ENCODE data around the gene LCA5L.

Gene LCA5L

GRCh38 chr21:39461419-39461818 lies 15.8 kb upstream of the LCA5L start:
- no peaks in the 10 kb centered on the region for H3F3A ChIP-seq (ENCODE audit: insufficient read depth, low read length)
- H4K20me1 ChIP-seq (ENCODE audit: insufficient read depth, low read length), result no peaks in the 10 kb centered on the region
- H3K36me3 ChIP-seq (ENCODE audit: insufficient read depth, low read length), result no peaks in the 10 kb centered on the region
- H3K27me3 ChIP-seq (ENCODE audit: insufficient read depth, low read length), result no peaks in the 10 kb centered on the region
- H3K27ac ChIP-seq (ENCODE audit: low read depth, low read length, poor library complexity, severe bottlenecking), result no peak overlapping the region
- no peaks in the 10 kb centered on the region for H3K4me1 ChIP-seq (ENCODE audit: insufficient read depth, low read length, severe bottlenecking)
- H3K4me3 ChIP-seq (ENCODE audit: low read depth, low read length, poor library complexity, severe bottlenecking), result no peak overlapping the region
- H3K79me2 ChIP-seq (ENCODE audit: insufficient read depth, low read length), result no peaks in the 10 kb centered on the region
- no peak for TF ChIP-seq EZH2 (IDR thresholded peaks at IDR 0.05; ENCODE audit: borderline replicate concordance, low read length)
- H3K9ac ChIP-seq (ENCODE audit: low read length), result no peak overlapping the region
- no peak overlapping the region for H2AFZ ChIP-seq (ENCODE audit: low read length)
- H3K9me3 ChIP-seq (ENCODE audit: low read length), result no peaks in the 10 kb centered on the region
- H3K4me2 ChIP-seq (ENCODE audit: low read length), result no peak overlapping the region
- H3K9me2 ChIP-seq (ENCODE audit: low read depth, low read length), result no peaks in the 10 kb centered on the region

DNA sequence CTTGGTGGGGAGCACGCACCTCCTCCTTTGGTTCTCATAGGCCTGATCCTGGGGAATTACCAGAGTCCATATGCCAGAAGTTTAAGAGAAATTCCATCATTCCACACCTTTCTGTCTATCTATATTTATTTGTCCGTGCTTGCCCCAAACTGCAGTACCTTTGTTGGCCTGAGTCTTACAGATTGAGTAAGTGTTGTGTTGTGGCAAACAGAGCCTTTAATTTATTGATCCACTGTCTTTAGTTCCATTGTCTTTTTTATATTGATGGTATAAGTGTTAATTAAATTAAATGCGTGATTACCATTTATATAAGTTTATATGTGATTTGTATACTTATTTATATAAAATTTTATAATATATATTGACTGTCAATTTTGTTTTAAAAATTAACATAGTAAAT lies 11.1 kb upstream of the LCA5L start:
- H2AFZ ChIP-seq (ENCODE audit: low read length), result no peak overlapping the region
- H3K9me2 ChIP-seq (ENCODE audit: low read depth, low read length), result no peaks in the 10 kb centered on the region

GRCh38 chr21:39454949-39455668 lies 9.5 kb upstream of the LCA5L start:
- Histone ChIP-seq H3K9ac (ENCODE audit: low read length) (no peak overlapping the region), H3K9me3 (ENCODE audit: low read length) (no peaks in the 10 kb centered on the region), H3K9me2 (ENCODE audit: low read depth, low read length) (no peaks in the 10 kb centered on the region), H3K4me3 (ENCODE audit: low read depth, low read length, poor library complexity, severe bottlenecking) (no peak overlapping the region), H2AFZ (ENCODE audit: low read length) (no peak overlapping the region), H3K27ac (ENCODE audit: low read depth, low read length, poor library complexity, severe bottlenecking) (no peak overlapping the region), H3K4me2 (ENCODE audit: low read length) (no peak overlapping the region), H3F3A (ENCODE audit: insufficient read depth, low read length) (no peaks in the 10 kb centered on the region), H3K27me3 (ENCODE audit: insufficient read depth, low read length) (no peaks in the 10 kb centered on the region; the same call in 1 of the 2 replicates), H4K20me1 (ENCODE audit: insufficient read depth, low read length) (no peaks in the 10 kb centered on the region), H3K4me1 (ENCODE audit: insufficient read depth, low read length, severe bottlenecking) (no peaks in the 10 kb centered on the region), H3K36me3 (ENCODE audit: insufficient read depth, low read length) (no peaks in the 10 kb centered on the region), H3K79me2 (ENCODE audit: insufficient read depth, low read length) (no peaks in the 10 kb centered on the region)
- TF ChIP-seq, protein P1, sequence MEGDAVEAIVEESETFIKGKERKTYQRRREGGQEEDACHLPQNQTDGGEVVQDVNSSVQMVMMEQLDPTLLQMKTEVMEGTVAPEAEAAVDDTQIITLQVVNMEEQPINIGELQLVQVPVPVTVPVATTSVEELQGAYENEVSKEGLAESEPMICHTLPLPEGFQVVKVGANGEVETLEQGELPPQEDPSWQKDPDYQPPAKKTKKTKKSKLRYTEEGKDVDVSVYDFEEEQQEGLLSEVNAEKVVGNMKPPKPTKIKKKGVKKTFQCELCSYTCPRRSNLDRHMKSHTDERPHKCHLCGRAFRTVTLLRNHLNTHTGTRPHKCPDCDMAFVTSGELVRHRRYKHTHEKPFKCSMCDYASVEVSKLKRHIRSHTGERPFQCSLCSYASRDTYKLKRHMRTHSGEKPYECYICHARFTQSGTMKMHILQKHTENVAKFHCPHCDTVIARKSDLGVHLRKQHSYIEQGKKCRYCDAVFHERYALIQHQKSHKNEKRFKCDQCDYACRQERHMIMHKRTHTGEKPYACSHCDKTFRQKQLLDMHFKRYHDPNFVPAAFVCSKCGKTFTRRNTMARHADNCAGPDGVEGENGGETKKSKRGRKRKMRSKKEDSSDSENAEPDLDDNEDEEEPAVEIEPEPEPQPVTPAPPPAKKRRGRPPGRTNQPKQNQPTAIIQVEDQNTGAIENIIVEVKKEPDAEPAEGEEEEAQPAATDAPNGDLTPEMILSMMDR (IDR thresholded peaks at IDR 0.05; ENCODE audit: low read length), result no peak
- TF ChIP-seq EZH2 (IDR thresholded peaks at IDR 0.05; ENCODE audit: borderline replicate concordance, low read length), result no peak

More for the DNA sequence above, 11.1 kb upstream of the LCA5L start:
- no peaks in the 10 kb centered on the region for H3F3A ChIP-seq (ENCODE audit: insufficient read depth, low read length)
- H3K4me3 ChIP-seq (ENCODE audit: low read depth, low read length, poor library complexity, severe bottlenecking), result no peak overlapping the region
- TF ChIP-seq EZH2 (IDR thresholded peaks at IDR 0.05; ENCODE audit: borderline replicate concordance, low read length), result no peak
- TF ChIP-seq, protein P1 (IDR thresholded peaks at IDR 0.05; ENCODE audit: low read length), result no peak
- no peaks in the 10 kb centered on the region for H4K20me1 ChIP-seq (ENCODE audit: insufficient read depth, low read length)
- H3K79me2 ChIP-seq (ENCODE audit: insufficient read depth, low read length), result no peaks in the 10 kb centered on the region
- no peaks in the 10 kb centered on the region for H3K4me1 ChIP-seq (ENCODE audit: insufficient read depth, low read length, severe bottlenecking)
- no peaks in the 10 kb centered on the region for H3K9me3 ChIP-seq (ENCODE audit: low read length)
- H3K9ac ChIP-seq (ENCODE audit: low read length), result no peak overlapping the region
- H3K27me3 ChIP-seq (ENCODE audit: insufficient read depth, low read length), result no peaks in the 10 kb centered on the region; the same call in 1 of the 2 replicates
- no peak overlapping the region for H3K4me2 ChIP-seq (ENCODE audit: low read length)
- no peak overlapping the region for H3K27ac ChIP-seq (ENCODE audit: low read depth, low read length, poor library complexity, severe bottlenecking)
- no peaks in the 10 kb centered on the region for H3K36me3 ChIP-seq (ENCODE audit: insufficient read depth, low read length)
